ENCODE data around the gene ACSF2. TPM values are rescaled to one million over a fixed set of nuclear protein-coding genes. Genes with fewer than 3 reads are reported as not detected.
A peak's percentile ranks its signal among the peaks of the same experiment; 100 is the strongest.

ACSF2 gene
- total and polyA plus RNA-seq, 2 of the 13 experiments (the other 11 are each of a cell fraction or from before 2014, with no cell fraction given) = 87.3 to 109 TPM

- TF ChIP-seq ZNF18 (CRISPR knock-in tag; IDR thresholded peaks at IDR 0.05; ENCODE audit: insufficient replicate concordance) = peak; percentile 80
- TF ChIP-seq ZSCAN9 (CRISPR knock-in tag; IDR thresholded peaks at IDR 0.05; ENCODE audit: borderline replicate concordance) = peak; percentile 77
- peak; percentile 72; the same call in 1 of the 2 replicates for TF ChIP-seq ZFP36L1 (CRISPR knock-in tag; IDR thresholded peaks at IDR 0.05)
- no peak for TF ChIP-seq ZNF10 (CRISPR knock-in tag; IDR thresholded peaks at IDR 0.05; ENCODE audit: borderline replicate concordance, low read depth)
- peak; percentile 75; the same call in 1 of the 2 replicates for TF ChIP-seq TARDBP (CRISPR knock-in tag; IDR thresholded peaks at IDR 0.05)
- no peak for TF ChIP-seq TOE1 (CRISPR knock-in tag; IDR thresholded peaks at IDR 0.05)
- TF ChIP-seq SAFB2 (CRISPR knock-in tag; IDR thresholded peaks at IDR 0.05; ENCODE audit: borderline replicate concordance, low read depth) = 0 out of 2 replicates have a peak, but pooled peaks have one; percentile 35
- TF ChIP-seq ZNF317 (CRISPR knock-in tag; IDR thresholded peaks at IDR 0.05) = 0 out of 2 replicates have a peak, but pooled peaks have one; percentile 39
- TF ChIP-seq KDM6A (CRISPR knock-in tag; IDR thresholded peaks at IDR 0.05; ENCODE audit: low read depth) = peak; percentile 52; the same call in 1 of the 2 replicates
- no peak for TF ChIP-seq ZNF660 (CRISPR knock-in tag; IDR thresholded peaks at IDR 0.05; ENCODE audit: borderline replicate concordance, low read depth)
- TF ChIP-seq ZNF512 (CRISPR knock-in tag; IDR thresholded peaks at IDR 0.05) = no peak
- no peak for TF ChIP-seq ZNF230 (CRISPR knock-in tag; IDR thresholded peaks at IDR 0.05)
- no peak for TF ChIP-seq E2F1 (CRISPR knock-in tag; IDR thresholded peaks at IDR 0.05)
- TF ChIP-seq SRF (IDR thresholded peaks at IDR 0.05; ENCODE audit: low read depth, low read length) = no peak
- peak; percentile 37; the same call in 1 of the 2 replicates for TF ChIP-seq MYC (CRISPR knock-in tag; IDR thresholded peaks at IDR 0.05; ENCODE audit: borderline replicate concordance)
- peak; percentile 59 for TF ChIP-seq TBL1XR1 (IDR thresholded peaks at IDR 0.05; ENCODE audit: borderline replicate concordance, low read length, partially characterized antibody)
- TF ChIP-seq CEBPB (IDR thresholded peaks at IDR 0.05; ENCODE audit: borderline replicate concordance, low read depth, low read length) = peak; percentile 92
- no peak for TF ChIP-seq CAMTA2 (CRISPR knock-in tag; IDR thresholded peaks at IDR 0.05; ENCODE audit: borderline replicate concordance)
- TF ChIP-seq SSRP1 (CRISPR knock-in tag; IDR thresholded peaks at IDR 0.05) = 0 out of 2 replicates have a peak, but pooled peaks have one; percentile 59
- no peak for TF ChIP-seq MTERF4 (CRISPR knock-in tag; IDR thresholded peaks at IDR 0.05)
- TF ChIP-seq ZFP37 (CRISPR knock-in tag; IDR thresholded peaks at IDR 0.05; ENCODE audit: borderline replicate concordance) = no peak; the same call in 1 of the 2 replicates
- 0 out of 2 replicates have a peak, but pooled peaks have one; percentile 17 for TF ChIP-seq NCOA2 (CRISPR knock-in tag; IDR thresholded peaks at IDR 0.05)
- TF ChIP-seq ZSCAN30 (CRISPR knock-in tag; IDR thresholded peaks at IDR 0.05) = no peak
- TF ChIP-seq ZNF430 (CRISPR knock-in tag; IDR thresholded peaks at IDR 0.05) = no peak
Measured at GRCh38 chr17:50458701-50459676, 33.0 kb downstream of the ACSF2 start (continued).

Measured in HepG2 (cell line).